Measurements from ENCODE around the gene JPH2.

Gene JPH2

DNA sequence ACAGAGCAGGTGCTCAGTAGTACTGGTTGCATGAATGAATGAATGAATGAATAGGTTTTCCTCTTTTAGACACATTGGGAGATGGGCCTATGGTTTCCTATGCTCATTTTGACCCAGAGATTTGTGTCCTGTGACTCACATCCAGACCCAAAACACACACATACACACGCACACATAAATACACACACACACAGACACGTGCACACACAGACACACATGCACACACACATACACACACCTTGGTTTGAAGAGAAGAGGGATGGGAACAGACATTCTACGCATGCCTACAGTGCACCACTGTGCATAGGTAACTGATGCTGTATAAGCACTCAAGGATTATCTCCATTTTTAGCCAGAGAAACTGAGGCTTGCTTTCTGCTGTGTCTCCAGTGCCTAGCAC is 4.1 kb downstream of the JPH2 start:
- peaks cover 29% of the 10 kb centered on the region for H3K27me3 Mint-ChIP-seq

GRCh38 chr20:44182135-44182765 is 4.7 kb downstream of the JPH2 start:
- H3K27ac Mint-ChIP-seq, result no peak overlapping the region
- peaks cover 26% of the 10 kb centered on the region for H3K27me3 Mint-ChIP-seq
- no peak overlapping the region for H3K4me3 Mint-ChIP-seq
- peaks cover 7% of the 10 kb centered on the region for H3K4me1 Mint-ChIP-seq
- H3K36me3 Mint-ChIP-seq, result no peaks in the 10 kb centered on the region
- H3K9me3 Mint-ChIP-seq, result no peaks in the 10 kb centered on the region

More for the DNA sequence above, 4.1 kb downstream of the JPH2 start:
- no peaks in the 10 kb centered on the region for H3K9me3 Mint-ChIP-seq
- H3K27ac Mint-ChIP-seq, result no peak overlapping the region
- H3K4me3 Mint-ChIP-seq, result no peak overlapping the region
- no peaks in the 10 kb centered on the region for H3K36me3 Mint-ChIP-seq
- H3K4me1 Mint-ChIP-seq, result peaks cover 14% of the 10 kb centered on the region

- Mint-ChIP-seq H3K36me3 (no peaks in the 10 kb centered on the region), H3K4me1 (peaks cover 3% of the 10 kb centered on the region), H3K9me3 (no peaks in the 10 kb centered on the region), H3K27ac (no peak overlapping the region), H3K4me3 (no peak overlapping the region), H3K27me3 (peaks cover 24% of the 10 kb centered on the region)
Observed at GRCh38 chr20:44181611-44182010, 5.4 kb downstream of the JPH2 start.

DNA sequence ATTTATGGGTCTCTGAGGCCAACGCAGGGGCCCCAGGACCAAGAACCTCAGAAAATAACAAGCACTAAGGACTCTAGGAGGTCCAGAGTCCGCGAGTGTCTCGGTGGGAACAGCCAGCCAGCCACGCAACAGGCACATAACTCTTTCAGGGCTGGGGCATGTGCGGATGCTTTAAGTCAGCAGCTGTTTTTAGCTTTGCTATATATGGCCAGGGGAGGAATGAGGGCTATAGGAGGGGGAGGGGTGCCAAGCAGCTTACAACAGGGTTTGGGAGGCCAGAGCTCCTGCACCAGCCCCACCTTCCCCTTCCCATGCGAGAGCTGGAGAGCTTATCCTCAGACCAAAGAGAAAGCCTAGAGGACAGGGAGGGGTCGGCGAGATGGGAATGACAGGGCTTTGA is 6.2 kb downstream of the JPH2 start:
- Mint-ChIP-seq H3K27me3 (peaks cover 21% of the 10 kb centered on the region), H3K4me1 (no peaks in the 10 kb centered on the region), H3K27ac (no peak overlapping the region), H3K9me3 (no peaks in the 10 kb centered on the region), H3K36me3 (no peaks in the 10 kb centered on the region), H3K4me3 (no peak overlapping the region)

- Mint-ChIP-seq H3K9me3 (no peaks in the 10 kb centered on the region), H3K4me3 (no peak overlapping the region), H3K4me1 (no peaks in the 10 kb centered on the region), H3K27ac (no peak overlapping the region), H3K36me3 (no peaks in the 10 kb centered on the region), H3K27me3 (peaks cover 17% of the 10 kb centered on the region)
Observed at GRCh38 chr20:44176833-44177534, 10.0 kb downstream of the JPH2 start.

DNA sequence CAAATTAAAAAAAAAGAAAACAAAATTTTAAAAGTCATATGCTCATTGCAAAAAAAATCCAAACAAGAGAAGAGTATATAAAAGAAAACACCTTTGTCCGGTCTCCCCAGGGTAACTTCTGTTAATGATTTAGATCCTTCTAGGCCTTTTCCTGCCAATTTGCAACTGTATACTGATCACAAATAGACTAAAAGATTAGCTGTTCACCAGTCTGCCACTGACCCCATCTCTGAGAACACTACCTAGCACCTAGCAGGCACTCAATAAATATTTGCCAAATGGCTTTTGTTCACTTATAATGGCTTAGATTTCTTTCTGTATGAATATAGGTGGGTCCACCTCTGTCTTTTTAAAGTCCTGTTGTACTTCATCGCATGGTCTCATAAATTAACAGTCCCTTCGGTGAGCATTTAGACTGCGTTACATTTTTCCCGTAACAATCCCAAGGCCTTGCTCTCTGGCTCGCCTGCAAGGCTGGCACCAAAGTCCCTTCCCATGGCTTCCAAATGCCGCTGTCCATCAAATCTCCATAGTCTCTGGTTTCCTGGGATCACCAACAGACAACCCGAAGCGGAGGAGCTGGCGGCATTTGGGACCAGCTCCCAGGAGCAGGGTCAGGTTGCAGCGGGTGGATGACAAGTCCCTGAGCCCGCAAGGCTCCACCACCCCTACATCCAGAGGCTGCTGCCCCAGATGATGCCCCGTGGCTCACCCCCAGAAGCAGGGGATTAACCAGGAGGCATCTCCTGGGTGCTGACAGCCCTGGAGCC is 11.8 kb downstream of the JPH2 start:
- no peak overlapping the region for H3K27ac Mint-ChIP-seq
- no peaks in the 10 kb centered on the region for H3K36me3 Mint-ChIP-seq
- H3K27me3 Mint-ChIP-seq, result peaks cover 12% of the 10 kb centered on the region
- no peak overlapping the region for H3K4me3 Mint-ChIP-seq
- no peaks in the 10 kb centered on the region for H3K4me1 Mint-ChIP-seq
- no peaks in the 10 kb centered on the region for H3K9me3 Mint-ChIP-seq

DNA sequence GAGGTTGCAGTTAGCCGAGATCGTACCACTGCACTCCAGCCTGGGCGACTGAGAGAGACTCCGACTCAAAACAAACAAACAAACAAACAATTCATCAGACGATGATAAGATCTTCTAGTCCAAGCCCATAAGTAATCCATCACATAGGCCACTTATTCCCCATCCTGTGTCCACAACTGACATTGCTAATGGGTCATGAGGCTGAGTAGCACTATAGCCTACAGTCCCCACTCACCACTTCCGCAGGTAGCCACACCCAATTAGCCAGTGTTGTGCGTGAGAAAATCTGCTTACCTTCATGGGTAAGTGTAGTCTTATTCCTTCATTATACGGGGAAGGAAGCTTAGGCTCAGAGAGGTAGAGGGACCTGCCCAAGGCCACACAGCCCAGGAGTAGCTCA is 13.1 kb downstream of the JPH2 start:
- peaks cover 13% of the 10 kb centered on the region for H3K27me3 Mint-ChIP-seq
- H3K4me3 Mint-ChIP-seq, result no peak overlapping the region
- H3K27ac Mint-ChIP-seq, result no peak overlapping the region
- H3K36me3 Mint-ChIP-seq, result no peaks in the 10 kb centered on the region
- H3K4me1 Mint-ChIP-seq, result no peaks in the 10 kb centered on the region
- no peaks in the 10 kb centered on the region for H3K9me3 Mint-ChIP-seq

GRCh38 chr20:44173116-44173515 is 13.9 kb downstream of the JPH2 start:
- no peak overlapping the region for H3K27ac Mint-ChIP-seq
- H3K27me3 Mint-ChIP-seq, result peaks cover 14% of the 10 kb centered on the region
- no peaks in the 10 kb centered on the region for H3K9me3 Mint-ChIP-seq
- no peaks in the 10 kb centered on the region for H3K36me3 Mint-ChIP-seq
- H3K4me3 Mint-ChIP-seq, result no peak overlapping the region
- H3K4me1 Mint-ChIP-seq, result no peaks in the 10 kb centered on the region

GRCh38 chr20:44172572-44172950 is 14.4 kb downstream of the JPH2 start:
- no peaks in the 10 kb centered on the region for H3K9me3 Mint-ChIP-seq
- H3K4me1 Mint-ChIP-seq, result no peaks in the 10 kb centered on the region
- no peaks in the 10 kb centered on the region for H3K36me3 Mint-ChIP-seq
- H3K4me3 Mint-ChIP-seq, result no peak overlapping the region
- no peak overlapping the region for H3K27ac Mint-ChIP-seq
- H3K27me3 Mint-ChIP-seq, result peaks cover 14% of the 10 kb centered on the region

- Mint-ChIP-seq H3K4me1 (no peaks in the 10 kb centered on the region), H3K27ac (no peak overlapping the region), H3K4me3 (no peak overlapping the region), H3K36me3 (no peaks in the 10 kb centered on the region), H3K27me3 (peaks cover 14% of the 10 kb centered on the region), H3K9me3 (no peaks in the 10 kb centered on the region)
Observed at GRCh38 chr20:44171775-44172571, 15.0 kb downstream of the JPH2 start.

- Mint-ChIP-seq H3K36me3 (no peaks in the 10 kb centered on the region), H3K27me3 (peaks cover 14% of the 10 kb centered on the region), H3K27ac (no peak overlapping the region), H3K4me3 (no peak overlapping the region), H3K4me1 (no peaks in the 10 kb centered on the region), H3K9me3 (no peaks in the 10 kb centered on the region)
Observed at GRCh38 chr20:44170816-44171410, 16.1 kb downstream of the JPH2 start.

DNA sequence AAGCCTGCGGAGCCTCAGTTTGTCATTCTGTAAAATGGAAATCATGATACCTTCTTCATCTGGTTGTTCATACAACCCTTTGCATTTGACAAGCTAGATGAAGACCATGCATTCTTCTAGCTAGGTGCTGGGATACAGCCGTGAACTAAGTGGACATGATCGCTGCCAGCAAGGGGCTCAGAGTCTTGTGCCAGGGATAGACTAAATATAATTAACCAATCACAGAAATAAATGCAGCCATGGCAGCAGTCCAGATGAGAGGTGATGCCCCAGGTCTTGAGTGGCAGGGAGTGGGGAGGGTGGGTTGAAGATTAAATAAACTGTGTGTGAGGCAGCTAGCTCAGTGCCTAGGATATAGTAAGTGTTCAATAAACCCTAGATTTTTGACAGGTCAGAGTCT is 19.3 kb downstream of the JPH2 start:
- Mint-ChIP-seq H3K9me3 (no peaks in the 10 kb centered on the region), H3K4me3 (no peak overlapping the region), H3K27me3 (peaks cover 14% of the 10 kb centered on the region), H3K36me3 (peaks cover 1% of the 10 kb centered on the region), H3K4me1 (no peaks in the 10 kb centered on the region), H3K27ac (no peak overlapping the region)

DNA sequence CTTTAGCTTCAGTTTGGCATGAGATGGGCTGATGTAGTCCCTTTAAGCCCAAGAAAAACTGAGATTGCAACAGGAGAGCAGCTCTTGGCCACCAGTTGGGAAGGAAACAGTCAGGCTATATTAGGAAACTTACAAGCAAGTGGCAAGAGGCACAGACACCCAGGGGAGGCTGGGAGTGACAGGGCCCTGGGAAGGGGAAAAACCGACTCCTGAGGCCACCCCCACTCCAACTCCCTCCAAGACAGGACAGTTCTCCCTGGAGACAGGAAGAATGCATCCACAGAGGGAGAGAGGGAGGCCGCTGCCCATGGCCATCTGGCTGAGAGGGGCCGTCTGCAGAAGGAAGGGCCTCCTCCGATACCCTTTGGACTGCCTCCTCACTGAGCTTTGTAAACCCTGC is 20.5 kb downstream of the JPH2 start:
- H3K9me3 Mint-ChIP-seq, result no peaks in the 10 kb centered on the region
- H3K36me3 Mint-ChIP-seq, result peaks cover 1% of the 10 kb centered on the region
- H3K27ac Mint-ChIP-seq, result no peak overlapping the region
- H3K4me3 Mint-ChIP-seq, result no peak overlapping the region
- H3K27me3 Mint-ChIP-seq, result peaks cover 14% of the 10 kb centered on the region
- no peaks in the 10 kb centered on the region for H3K4me1 Mint-ChIP-seq

- H3K27ac Mint-ChIP-seq, result no peak overlapping the region
- no peak overlapping the region for H3K4me3 Mint-ChIP-seq
- no peaks in the 10 kb centered on the region for H3K4me1 Mint-ChIP-seq
- H3K27me3 Mint-ChIP-seq, result peaks cover 13% of the 10 kb centered on the region
- peaks cover 1% of the 10 kb centered on the region for H3K36me3 Mint-ChIP-seq
- H3K9me3 Mint-ChIP-seq, result no peaks in the 10 kb centered on the region
Observed at GRCh38 chr20:44166008-44166407, 21.0 kb downstream of the JPH2 start.

DNA sequence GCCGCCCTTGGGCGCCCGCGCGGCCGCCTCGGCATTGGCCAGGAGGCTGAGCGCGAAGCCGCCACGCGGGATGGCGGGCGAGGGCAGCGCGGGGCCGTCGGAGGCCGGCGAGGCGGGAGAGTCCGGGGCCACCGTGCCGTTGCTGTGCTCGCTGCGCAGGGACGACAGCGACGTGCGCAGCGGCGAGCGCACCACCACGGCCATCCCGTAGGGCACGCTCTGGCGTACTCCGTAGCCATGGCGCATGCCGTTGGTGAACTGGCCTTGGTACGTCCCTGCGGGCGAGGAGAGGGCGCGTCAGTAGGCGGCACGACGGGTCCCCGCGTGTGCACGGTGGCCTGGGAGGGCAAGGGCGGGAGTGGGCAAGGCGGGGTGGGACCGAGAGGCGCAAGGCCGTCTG is 26.9 kb downstream of the JPH2 start:
- Mint-ChIP-seq H3K27ac (no peak overlapping the region), H3K4me3 (no peak overlapping the region), H3K36me3 (peaks cover 3% of the 10 kb centered on the region), H3K4me1 (no peaks in the 10 kb centered on the region), H3K27me3 (peaks cover 14% of the 10 kb centered on the region), H3K9me3 (no peaks in the 10 kb centered on the region)

Data from activated naive CD4-positive, alpha-beta T cell treated with anti-CD3 and anti-CD28 coated beads, Interleukin-2, amount 50 U/mL, for 24 hours (primary cell).